ENCODE measurements around the gene TMC3.
"Not testable (repeated sequence)": the region's sequence is repeated elsewhere in the genome, so short reads cannot be mapped to it uniquely, and the experiment has no call there.

The TMC3 gene

DNA sequence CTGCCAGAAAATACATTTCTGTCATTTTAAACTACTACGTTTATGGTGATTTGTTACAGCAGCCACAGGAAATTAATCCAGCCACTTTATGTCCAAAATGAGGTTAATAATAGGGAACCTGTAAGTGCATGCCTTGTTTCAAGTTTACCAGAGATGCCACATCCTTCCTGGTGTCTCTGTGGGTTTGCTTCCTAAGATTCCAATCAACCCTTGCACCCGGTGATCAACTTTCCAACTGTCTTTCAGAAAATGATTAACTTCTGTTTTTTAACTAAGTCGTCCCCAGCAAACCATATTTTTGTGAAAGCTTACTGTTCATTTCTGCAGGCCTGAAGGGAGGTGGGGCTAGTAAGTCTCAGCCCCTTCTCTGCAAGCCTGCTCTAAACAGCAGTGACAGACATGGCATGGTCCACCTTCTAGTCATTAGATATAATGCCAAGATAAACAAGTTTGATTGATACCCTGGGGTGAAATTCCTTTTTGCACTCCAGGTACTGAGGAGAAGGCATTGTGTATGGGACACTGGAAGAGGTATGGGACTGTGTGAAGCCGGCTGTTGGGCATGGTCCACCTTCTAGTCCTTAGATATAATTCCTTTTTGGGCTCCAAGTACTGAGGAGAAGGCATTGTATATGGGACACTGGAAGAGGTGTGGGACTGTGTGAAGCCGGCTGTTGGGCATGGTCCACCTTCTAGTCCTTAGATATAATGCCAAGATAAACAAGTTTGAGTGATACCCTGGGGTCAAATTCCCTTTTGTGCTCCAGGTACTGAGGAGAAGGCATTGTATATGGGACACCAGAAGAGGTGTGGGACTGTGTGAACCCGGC is 11.1 kb upstream of the TMC3 start:
- DNase-seq, result no peak

DNA sequence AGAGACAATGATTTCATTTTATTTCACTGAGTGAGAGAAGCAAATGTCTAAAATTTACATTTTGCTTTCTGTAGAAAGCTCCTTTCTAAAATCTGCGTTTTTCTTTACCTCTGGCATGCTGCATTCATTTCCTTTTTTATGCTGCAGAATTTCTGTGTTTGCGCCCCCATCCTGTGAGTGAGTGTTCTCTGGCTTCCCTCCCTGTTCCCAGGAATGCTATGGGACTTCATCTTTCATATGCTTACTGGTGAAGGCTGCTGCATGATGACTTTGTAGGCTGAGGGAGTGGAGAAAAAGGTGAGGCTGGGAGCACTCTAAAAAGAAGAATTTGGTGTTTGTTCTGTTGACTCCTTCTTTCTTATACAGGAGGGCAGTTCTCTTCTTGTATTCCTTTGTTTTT is 7.7 kb upstream of the TMC3 start:
- DNase-seq, result no peak

DNA sequence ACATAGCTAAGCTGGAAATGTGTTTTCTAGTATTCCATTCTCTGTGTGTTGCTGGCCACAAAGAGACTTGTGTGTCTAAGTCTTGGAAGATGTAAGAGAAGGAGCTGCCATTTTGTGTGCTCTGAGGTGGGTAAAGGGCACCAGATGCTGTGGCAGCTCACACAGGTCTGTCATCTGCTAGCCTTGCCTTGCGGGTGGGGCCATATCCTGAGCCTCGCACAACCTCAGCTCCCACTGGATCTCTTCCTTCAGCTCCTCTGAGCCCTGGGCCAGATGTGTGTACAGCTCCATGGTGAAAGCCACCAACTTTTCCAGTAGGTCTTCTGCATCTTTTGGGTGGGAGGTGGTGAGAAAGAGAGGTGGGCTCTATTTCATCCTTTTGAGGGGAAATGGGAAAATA is 6.7 kb upstream of the TMC3 start:
- no peak for DNase-seq

DNA sequence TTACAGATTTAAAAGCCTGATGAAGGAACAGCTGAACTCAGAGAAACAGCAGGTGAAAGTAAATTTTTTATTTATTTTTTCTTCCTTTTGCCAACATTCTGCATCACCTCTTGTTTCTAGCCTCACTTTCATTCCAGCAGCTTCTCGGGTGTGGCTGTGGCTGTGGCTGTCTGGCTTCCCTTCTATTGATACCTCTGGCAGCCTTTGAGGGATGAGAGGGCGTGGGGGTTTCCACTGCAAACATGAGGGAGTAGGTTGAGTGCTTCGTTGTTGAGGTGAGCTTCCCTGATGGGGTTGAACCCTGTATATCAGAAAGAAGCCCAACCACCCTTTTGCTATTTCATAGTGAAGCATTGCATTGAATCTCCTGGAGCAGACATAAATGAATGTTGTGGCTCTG is 6.2 kb upstream of the TMC3 start:
- DNase-seq, result no peak

DNA sequence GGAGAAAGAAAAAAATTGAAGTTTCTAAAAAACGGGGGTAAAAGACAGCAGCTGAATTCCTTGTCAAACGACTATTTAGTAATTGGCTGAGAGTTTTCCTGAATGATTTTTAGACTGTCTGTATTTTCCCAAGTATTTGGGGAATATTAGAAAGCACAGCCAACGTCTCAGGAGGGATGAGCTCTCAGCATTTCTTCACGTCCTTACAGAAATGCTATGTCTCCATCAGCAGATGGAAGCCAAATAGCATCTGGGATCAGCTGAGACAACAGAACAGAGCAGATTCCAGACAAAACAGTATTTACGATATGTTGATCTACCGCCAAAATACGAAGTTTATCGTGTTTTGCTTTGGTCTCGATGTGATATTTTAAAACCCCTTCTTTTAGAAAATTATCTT is 5.3 kb upstream of the TMC3 start:
- no peak for DNase-seq

DNA sequence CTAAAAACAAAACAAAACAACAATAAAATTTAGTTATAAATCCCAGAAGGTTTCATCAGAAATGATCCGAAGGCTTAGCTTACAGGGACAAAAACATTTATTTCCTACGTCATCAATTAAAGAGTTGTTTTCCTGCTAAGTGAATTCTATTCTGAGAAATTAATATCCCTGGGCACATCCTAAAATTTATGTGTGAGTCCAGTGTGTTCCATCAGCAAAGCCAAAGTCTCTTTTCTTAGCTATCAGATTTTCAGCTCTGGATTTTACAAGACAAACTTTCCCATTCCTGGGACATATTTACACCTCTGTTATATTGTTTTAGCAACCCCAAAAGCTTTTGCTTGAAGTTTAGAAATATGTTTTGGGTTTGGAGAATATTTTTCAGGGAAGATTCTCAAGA is 4.4 kb upstream of the TMC3 start:
- DNase-seq, result no peak

DNA sequence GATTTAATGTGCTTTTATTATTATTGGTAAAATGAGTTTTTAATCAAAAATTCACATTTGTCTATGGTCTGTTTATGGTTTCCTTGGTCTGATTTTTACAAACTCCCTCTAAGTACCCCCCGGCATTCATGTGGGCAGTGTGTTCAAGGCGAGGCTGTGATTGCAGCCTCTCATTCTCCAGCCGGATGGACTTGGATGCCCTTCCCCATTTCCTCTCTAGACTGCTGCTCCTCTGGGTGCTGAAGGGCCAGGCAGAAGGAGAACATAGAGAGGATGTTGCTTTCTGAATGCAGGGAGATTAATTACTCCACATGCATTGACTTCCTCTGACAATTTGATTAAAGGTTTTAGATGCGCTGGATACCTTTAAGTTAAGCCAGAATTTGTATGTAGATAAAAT is 3.9 kb upstream of the TMC3 start:
- DNase-seq, result no peak

DNA sequence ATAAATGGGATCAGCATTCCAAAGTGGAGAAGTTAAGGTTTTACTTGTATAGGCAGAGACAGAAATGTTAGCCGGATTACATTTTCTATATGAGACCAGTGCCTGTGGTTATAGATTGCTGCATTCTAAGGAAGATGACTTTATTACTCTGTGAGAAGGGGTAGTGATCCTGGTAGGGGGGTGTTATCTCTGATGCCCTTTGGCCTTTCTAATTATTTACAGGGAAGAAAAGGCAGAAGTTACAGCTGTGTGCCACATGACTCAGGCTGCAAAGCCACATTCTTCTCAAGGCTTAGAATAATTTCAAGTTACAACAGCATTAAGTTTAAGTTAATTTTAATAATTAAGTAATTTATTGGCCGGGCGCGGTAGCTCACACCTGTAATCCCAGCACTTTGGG is 2.2 kb upstream of the TMC3 start:
- no peak for DNase-seq

DNA sequence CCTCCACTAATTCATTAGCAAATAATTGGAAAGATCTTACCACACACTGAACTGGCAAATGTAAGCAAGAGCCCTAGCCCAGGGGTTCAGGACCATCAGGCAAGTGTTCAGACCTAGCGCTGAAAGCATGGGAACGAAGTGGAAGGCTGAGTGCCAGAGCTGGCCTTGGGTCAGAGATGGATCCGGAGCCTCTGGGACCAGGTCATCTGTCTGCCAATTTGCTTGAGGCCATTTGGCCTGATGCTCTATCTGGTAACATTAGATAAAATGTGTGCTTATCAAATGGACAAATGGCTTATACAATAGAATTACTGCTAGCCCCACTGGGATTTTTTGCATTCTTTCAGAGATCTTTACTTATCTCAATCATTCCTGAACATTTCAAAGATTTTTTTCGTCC is 1.4 kb upstream of the TMC3 start:
- DNase-seq, result no peak

DNA sequence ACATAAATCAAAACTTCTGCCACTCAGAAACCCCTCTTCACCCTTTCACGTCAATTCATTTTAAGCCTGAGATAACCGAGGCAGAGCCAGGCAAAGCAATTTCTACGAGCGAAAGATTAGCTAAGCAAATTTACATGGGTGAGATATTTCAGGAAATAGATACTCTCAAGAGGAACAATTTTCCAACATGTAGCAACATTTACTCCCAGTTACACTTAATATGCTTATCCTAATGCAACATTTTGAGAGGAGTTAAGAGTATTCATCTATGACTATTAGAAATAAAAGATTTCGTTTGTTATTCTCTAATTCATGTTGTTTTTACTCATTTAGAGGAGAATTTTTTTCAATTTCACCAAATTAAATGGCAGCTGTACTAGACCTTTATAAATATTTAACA is 837 bp downstream of the TMC3 start:
- no peak for DNase-seq

DNA sequence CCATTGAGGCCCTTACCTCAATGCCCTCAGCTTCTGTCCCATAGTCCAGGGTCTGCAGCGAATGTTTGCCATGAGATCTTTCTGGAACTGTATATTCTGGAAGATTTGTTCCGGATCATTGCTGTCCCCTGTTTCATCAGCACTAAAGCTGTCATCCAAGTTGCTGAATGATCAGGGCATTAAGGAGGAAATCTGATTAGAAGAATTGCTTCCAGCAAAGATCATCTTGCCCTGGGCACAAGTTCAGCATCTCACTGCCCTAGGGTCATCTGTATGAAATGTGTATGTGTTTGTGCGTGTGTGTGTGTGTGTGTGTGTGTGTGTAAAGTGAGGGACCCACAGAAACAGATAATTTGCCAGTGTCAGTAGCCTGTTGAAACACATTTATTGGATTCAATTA is 1.4 kb downstream of the TMC3 start:
- DNase-seq, result no peak

DNA sequence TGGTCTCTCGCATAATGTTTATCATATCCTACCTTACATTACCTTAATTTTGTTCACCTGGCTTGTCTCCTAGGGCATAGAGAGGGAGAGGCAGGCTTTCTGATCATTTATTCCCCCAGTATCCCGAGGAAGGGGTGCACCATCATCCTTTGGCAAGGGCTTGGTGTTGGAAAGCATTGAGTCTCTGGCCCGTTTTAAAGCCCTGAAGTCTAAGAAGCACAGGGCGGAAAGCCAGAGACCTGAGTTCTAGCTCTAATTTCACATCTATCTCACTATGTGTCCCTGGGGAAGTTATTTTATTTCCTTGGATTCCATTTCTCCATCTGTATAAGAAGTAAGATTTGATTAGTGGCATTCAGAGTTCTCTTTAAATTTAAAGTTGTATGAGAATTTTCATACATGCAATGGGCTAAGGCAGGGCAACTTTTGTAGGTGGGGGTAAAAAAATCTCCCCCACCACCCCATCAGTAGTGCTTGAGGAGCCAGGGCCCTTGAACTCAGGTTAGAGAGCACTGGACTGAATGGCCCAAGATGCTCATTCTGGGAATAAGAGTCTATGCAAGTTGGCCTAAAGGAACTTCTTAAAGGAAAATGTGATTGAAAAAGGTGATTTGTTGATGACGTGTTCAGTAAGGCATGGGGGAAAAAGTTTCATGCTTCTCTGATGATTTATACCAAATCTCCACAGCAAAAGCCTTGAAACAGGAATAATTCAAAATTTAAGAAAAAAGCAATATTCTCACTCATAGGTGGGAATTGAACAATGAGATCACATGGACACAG is 10.1 kb downstream of the TMC3 start:
- no peak for DNase-seq

DNA sequence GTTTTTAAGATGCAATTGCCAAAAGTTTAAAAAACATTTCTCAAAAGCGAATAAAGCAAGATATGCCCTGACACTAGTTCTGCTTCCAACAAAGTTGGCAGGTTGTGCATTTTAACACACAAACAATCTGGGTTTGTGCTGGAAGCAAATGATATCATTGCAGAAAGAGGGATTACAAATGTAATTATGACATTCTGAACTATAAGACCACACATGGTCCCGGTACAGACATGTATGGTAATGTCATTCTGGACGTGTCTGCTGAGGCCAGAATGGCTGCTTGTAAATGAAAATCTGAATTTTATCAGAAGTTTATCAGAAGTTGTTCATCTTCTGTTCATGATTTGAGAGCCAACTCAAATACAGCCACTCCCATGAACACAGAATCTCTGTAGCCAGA is 10.7 kb downstream of the TMC3 start:
- DNase-seq, result no peak

DNA sequence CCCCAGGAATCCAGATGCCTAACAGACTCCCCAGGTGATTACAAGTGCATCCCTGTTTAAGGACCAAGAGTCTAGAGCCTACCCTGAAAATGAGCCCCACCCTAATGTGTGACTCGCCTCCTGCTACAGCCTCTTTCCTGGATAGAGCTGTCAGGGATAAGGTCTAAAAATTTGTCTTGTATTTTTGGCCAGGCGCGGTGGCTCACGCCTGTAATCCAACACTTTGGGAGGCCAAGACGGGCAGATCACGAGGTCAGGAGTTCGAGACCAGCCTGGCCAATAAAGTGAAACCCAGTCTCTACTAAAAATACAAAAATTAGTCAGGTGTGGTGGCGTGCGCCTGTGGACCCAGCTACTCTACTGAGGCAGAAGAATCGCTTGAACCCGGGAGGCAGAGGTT is 11.2 kb downstream of the TMC3 start:
- no peak for DNase-seq

DNA sequence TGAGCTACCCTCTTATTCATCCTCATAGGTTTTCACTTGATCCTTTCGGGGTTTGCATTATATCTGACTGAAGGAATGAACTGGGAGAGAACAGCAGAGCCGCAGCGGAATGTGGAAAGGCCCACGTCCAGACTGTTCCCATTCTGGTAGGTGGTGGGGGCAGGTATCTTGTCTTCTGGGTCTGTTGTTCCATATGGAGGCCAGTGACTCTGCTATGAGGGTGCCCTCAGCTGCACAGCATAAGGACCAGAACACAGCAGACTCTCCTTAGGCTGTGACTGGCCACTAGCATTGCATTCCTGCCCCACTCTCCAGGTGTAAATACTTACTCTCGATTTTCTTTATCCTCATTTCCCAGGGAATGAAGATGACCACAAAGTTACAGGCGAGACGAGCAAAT is 12.1 kb downstream of the TMC3 start:
- DNase-seq, result no peak

DNA sequence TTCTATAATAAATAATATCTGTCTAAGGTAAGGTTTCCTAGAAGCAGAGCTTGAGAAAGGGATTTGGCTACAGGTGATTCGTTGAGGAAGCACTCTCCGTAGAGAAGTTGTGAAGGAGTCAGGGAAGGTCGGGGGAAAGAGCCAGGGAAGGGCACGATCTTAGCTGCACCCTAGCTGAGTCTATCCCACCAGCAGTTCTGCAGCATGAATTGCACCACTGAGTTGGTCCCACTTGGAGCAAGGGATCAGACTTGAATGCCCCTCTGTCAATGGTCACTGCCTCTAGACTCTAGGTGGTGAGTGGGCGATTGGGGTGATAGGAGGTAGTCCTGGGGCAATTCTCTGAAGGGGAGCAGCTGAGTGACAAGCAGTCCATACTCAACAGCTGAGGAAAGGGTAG is 13.5 kb downstream of the TMC3 start:
- no peak for DNase-seq

DNA sequence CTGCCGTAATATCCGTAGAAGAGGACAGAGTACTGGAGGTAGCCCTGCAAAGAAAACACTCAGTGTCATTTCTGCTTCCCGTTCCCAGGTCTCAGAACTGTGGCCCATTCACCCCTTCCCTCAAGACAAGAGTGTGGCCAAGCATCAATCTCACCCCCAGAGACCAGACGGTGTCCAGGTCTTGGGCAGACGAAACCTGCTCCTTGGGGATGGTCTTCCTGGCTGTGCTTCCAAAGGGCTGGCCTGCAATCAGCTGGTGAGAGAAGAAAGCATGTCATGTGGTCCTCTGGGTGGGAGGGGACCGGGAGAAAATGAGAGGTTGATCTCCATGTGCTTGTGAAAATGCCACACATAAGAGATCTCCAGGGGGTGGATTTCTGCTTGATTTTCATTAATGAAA is 15.8 kb downstream of the TMC3 start:
- no peak for DNase-seq

DNA sequence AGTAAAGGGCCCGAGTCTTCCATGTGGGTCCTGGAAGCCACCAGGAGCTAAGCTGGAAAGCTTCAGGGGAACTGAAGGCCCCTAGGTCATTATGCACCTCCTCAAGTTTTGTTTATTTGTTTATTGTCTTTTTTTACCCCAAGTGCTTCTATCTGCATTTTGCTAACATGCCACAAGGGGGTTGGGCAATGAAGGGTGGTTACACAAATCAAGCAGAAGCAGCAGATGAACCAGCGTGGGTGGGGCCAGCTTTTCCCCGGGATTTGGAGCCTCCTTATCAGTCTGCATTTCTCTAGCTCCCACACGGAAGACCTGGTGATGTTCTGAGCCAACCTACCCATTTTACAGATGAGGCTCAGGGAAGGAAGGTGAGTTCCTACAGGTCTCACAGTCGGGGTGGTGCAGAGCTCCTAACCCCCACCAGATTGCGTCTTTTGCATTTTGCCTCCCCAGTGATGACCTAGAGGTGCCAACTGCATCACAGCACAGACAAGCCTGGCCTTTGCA is 16.8 kb downstream of the TMC3 start:
- no peak for DNase-seq

DNA sequence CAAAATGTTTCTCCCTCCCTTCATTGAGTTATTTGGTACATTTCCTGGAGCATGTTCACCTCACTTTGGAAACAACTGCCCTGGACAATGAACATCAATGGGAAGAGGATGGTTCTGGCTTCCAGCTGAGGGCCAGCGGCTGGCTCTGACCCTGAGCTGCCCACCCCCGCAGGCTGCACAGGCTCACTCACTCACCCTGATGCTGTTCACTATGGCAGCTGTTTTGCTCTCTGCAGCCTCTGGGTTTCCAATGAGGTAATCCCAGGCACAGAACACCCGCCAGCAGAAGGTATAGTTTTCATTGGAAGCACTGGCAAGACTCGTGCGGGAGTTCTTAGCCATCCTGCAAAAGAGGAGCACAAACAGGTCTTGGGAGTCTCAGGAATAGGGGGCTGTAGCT is 17.8 kb downstream of the TMC3 start:
- DNase-seq, result no peak

DNA sequence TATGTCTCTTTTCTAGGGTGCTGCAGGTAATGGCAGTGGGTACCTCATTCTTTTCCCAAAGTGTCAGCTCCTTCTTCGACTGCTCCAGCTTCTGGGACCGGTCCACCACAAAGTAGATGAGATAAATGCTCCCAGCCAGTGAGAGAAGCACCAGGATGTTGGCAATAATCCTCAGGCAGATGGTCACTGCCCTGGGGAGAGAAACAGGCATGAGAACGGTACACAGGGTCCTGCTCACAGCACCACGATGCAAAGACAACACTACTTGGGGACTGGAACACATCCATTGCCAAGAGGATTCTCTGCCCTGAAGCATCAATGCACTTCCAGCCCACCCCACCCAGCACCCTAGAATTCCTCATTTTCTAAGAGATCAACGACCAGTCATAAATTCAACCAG is 22.4 kb downstream of the TMC3 start:
- DNase-seq, result no peak

DNA sequence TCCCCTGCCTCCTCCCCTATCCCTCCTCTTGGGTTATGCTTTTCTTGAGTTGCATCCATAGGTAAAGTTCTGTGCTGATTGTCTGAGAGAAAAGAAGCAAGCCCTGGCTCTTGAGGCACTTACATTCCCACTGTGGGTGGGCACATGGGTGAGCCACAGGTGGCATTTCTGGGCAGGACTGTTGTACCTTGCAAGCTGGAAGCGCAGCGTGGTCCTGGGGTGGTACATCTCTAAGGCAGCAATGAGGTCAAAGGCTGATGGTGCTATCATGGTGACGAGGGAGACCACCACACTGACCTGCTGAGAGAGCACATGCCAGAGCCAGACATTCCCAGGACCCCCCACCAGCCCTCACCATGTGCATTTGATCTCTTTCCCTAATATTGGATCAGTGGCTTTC is 24.7 kb downstream of the TMC3 start:
- DNase-seq, result no peak

DNA sequence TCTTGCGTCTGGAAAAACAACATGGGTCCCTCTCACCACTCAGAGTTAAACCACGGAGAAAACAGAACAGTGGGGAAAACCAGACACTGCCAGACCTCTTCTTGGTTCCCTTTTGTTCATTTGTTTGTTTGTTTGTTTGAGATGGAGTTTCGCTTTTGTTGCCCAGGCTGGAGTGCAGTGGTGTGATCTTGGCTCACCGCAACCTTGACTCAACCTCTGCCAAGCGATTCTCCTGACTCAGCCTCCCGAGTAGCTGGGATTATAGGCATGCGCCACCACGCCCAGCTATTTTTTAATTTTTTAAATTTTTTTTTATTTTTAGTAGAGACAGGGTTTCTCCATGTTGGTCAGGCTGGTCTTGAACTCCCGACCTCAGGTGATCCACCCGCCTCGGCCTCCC is 25.3 kb downstream of the TMC3 start:
- not testable (repeated sequence) for DNase-seq

DNA sequence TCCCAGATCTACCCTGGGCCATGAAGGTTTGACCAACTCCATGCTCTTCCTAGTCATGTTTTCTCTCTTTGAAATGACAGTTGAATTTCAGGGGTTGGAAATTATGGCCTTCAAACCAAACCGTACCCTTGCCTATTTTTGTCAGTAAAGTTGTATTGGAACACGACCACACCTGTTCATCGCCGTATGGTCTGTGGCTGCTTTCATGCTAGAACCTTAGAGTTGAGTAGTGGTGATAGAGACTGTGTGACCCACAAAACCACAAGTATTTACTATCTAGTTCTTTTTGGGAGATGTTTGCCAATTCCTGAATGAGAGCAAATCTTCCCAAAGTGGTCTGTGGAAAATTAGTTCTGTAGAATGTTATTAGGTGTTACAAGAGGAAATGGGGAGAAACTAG is 26.1 kb downstream of the TMC3 start:
- no peak for DNase-seq

DNA sequence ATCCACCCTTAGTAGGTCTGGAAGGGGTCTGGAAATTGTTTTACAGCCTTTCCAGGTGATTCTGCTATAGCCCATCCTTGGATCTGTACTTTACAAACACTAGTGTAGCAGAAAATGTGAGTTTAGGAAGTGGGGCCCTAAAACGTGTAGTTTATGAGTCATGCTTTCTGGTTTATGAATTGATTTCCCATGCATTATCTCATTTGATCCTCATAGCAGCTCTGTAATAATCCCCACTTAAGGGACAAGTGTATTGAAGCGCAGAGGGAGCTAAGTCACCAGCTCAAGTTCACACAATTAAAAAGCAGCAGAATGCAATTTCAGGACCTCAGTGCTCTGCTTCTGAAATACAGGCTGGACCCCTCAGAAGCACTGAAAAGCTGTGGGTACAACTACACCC is 27.4 kb downstream of the TMC3 start:
- no peak for DNase-seq

DNA sequence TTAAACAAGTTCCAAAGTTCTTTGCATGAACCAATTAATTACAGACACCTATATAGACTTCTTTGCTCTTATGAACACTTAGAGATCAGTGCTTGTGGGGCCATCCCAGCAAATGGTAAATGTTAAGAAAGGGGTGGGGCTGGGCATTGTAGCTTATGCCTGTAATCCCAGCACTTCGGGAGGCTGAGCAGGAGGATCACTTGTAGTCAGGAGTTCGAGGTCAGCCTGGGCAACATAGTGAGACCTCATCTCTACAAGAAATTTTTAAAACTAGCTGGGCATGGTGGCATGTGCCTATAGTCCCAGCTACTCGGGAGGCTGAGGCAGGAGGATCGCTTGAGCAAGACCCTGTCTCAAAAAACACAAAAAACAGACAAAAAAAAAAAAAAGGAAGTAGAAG is 30.6 kb downstream of the TMC3 start:
- DNase-seq, result no peak

Measured in SIG-M5 (cell line).